Colonic mucosa (tissue), 4 donors: Measurements from ENCODE around the gene NRTN. TPM values are rescaled to one million over a fixed set of nuclear protein-coding genes. Genes with fewer than 3 reads are reported as not detected.

Source experiments
- DNase-seq: peaks from one replicate; pipeline ENCODE4 v3.0.0-alpha.2; 2020
- H3K27ac ChIP-seq: fragments of 200-600 bp; one replicate; pipeline ENCODE4 v1.8.0; 2021
- H3K27me3 ChIP-seq: fragments of 200-600 bp; one replicate; pipeline ENCODE4 v1.8.0; 2021
- H3K36me3 ChIP-seq: fragments of 200-600 bp; one replicate; pipeline ENCODE4 v1.8.0; 2021
- H3K4me1 ChIP-seq: fragments of 200-600 bp; one replicate; pipeline ENCODE4 v1.8.0; 2021; ENCODE audit warnings: mild to moderate bottlenecking
- H3K4me3 ChIP-seq: fragments of 200-600 bp; one replicate; pipeline ENCODE4 v1.8.0; 2021
- H3K9ac ChIP-seq, 2 donors: one replicate each; pipeline ENCODE4 v1.7.0; 2013; ENCODE audit warnings: control low read depth in 2 of 2, low read depth in 2 of 2, low read length in 2 of 2
- H3K9me3 ChIP-seq: fragments of 200-600 bp; one replicate; pipeline ENCODE4 v1.8.0; 2021
- CTCF ChIP-seq: fragments of 200-600 bp; IDR thresholded peaks from one replicate; pipeline ENCODE4 v1.8.0; 2022; ENCODE audit warnings: antibody characterized with exemption, mild to moderate bottlenecking
- intact Hi-C: fragments of 100-400 bp; cut with DNase I; formaldehyde crosslinking; loops from one replicate; pipeline ENCODE4 v1.14.1; 2022
- total RNA-seq, 2 donors: library from RNA; stranded (reverse); fragmentation: NEBNext Ultra II Directional in 1 of 2; extraction: Animal tissue kit (Norgen Biotek cat#: 25700) in 1 of 2; gene quantifications; one replicate each; pipeline ENCODE4 v1.2.1, GENCODE V29; 2021
- donor health status: healthy.
- donor health status: DM: no; HTN: no; CAD: no.
- donor health status: DM: no; HTN: no; CAD: no.

Gene NRTN
- total RNA-seq, 2 donors from 2014 or later: 1.8 to 2.9 TPM

- DNase-seq: no peak
- TF ChIP-seq CTCF: no peak
- no peak overlapping the region for H3K4me3 ChIP-seq
- H3K27me3 ChIP-seq: no peaks in the 10 kb centered on the region
- peaks cover 5% of the 10 kb centered on the region for H3K4me1 ChIP-seq
- H3K9me3 ChIP-seq: no peaks in the 10 kb centered on the region
- peaks cover 20% of the 10 kb centered on the region for H3K36me3 ChIP-seq
- intact Hi-C loops: no loop called here
- H3K9ac ChIP-seq: no peak overlapping the region
- no peak overlapping the region for H3K27ac ChIP-seq
Observed at GRCh38 chr19:5792224-5792623, 12.6 kb upstream of the NRTN start.

- no peak for DNase-seq
- H3K4me3 ChIP-seq: no peak overlapping the region
- H3K4me1 ChIP-seq: peaks cover 5% of the 10 kb centered on the region
- H3K27me3 ChIP-seq: no peaks in the 10 kb centered on the region
- H3K36me3 ChIP-seq: peaks cover 11% of the 10 kb centered on the region
- TF ChIP-seq CTCF: no peak
- H3K9me3 ChIP-seq: no peaks in the 10 kb centered on the region
- no peak overlapping the region for H3K9ac ChIP-seq
- H3K27ac ChIP-seq: no peak overlapping the region
- intact Hi-C loops: no loop called here
Observed at GRCh38 chr19:5793188-5793587, 11.7 kb upstream of the NRTN start.

GRCh38 chr19:5795382-5795919, 9.4 kb upstream of the NRTN start:
- Histone ChIP-seq H3K4me3 (no peak overlapping the region), H3K4me1 (no peaks in the 10 kb centered on the region), H3K9me3 (no peaks in the 10 kb centered on the region), H3K27ac (no peak overlapping the region), H3K9ac (no peak overlapping the region), H3K27me3 (no peaks in the 10 kb centered on the region), H3K36me3 (no peaks in the 10 kb centered on the region)
- TF ChIP-seq CTCF: no peak
- intact Hi-C loops: no loop called here
- DNase-seq: no peak

- no peak overlapping the region for H3K9ac ChIP-seq
- H3K4me1 ChIP-seq: no peaks in the 10 kb centered on the region
- no peak for TF ChIP-seq CTCF
- no peaks in the 10 kb centered on the region for H3K9me3 ChIP-seq
- intact Hi-C loops: no loop called here
- H3K27me3 ChIP-seq: no peaks in the 10 kb centered on the region
- H3K27ac ChIP-seq: no peak overlapping the region
- no peaks in the 10 kb centered on the region for H3K36me3 ChIP-seq
- no peak for DNase-seq
- no peak overlapping the region for H3K4me3 ChIP-seq
Observed at GRCh38 chr19:5798244-5798643, 6.6 kb upstream of the NRTN start.

- Histone ChIP-seq H3K9ac (no peak overlapping the region), H3K36me3 (no peaks in the 10 kb centered on the region), H3K4me1 (peaks cover 4% of the 10 kb centered on the region), H3K27me3 (no peaks in the 10 kb centered on the region), H3K4me3 (no peak overlapping the region), H3K27ac (no peak overlapping the region), H3K9me3 (no peaks in the 10 kb centered on the region)
- no peak for TF ChIP-seq CTCF
- DNase-seq: peak; percentile 45
- intact Hi-C loops: loop anchor here (10.0 kb wide), 1 partner anchor 225 kb away; no protein-coding TSS in a partner anchor
Observed at GRCh38 chr19:5799247-5800241, 5.3 kb upstream of the NRTN start.
